Stimulated activated CD4-positive, alpha-beta T cell treated with anti-CD3 and anti-CD28 coated beads, Interleukin-15, amount 100 ng/mL, for 48 hours (primary cell): Measurements from ENCODE around the gene FNDC7.
"Not testable (repeated sequence)": the region's sequence is repeated elsewhere in the genome, so short reads cannot be mapped to it uniquely, and the experiment has no call there.

Experiments
- DNase-seq, 2 donors: peaks; one replicate each; pipeline ENCODE4 v3.0.0-alpha.2; 2020; ENCODE audit warnings: low read depth in 2 of 2

FNDC7 gene, protein sequence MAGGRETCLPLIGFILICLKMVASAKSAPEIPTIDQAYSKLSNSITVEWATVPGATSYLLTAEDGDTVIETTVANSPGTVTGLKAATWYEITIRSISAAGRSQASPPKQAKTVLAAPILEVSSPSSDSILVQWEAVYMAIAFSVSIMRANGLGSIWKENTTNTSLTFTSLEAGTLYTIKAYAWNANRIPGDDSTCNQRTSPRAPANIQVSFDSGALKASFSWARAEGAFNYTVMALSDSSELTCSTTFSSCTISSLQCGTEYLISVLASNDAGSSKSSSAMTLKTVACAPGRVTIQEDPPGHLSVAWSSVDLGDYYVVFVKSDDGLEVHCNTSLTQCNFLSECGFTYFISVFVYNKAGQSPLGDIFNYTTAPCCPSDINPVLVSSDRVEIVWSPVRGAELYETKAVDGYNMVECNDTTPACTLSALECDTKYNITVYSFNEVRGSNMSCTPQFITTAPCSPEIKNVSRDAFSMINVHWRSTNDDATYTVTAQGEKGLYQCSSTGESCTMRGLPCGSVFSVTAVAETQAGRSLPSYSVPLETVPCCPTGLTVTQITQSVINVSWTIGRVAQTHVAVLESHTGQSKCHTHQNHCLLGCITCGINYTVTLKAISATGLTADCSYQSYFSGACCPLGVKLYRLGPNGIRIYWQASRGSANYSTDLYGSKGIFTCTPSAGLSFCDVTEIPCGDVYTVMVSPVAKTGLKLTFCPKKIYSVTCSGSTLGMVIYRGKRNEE

DNA sequence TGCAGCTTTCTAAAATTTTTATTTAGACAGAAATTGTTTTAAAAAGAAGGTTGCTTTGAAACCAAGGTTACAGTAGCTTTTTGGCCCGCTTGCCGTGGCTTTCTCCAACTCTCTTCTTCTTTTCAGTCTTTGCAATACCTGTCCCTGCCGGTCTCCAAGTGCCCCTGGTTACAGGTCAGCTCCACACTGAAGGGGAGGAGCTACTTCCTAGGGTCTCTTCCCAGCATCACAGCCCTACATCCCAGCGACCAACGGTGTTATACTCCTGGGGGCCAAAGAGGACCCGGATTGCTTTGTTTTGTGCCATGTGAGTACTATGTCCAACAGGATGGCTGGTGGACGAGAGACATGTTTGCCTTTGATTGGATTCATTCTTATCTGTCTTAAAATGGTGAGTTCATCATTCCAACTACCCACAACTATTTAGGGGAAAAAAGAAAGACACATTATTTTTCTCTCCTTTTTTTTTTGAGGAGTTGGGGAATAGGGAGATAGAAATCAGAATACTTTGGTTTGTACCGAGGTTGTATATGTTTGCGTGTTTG, at the start of gene FNDC7:
FNDC7 (plus strand) TSS at position 303 of the 545 bp plus-strand sequence; CDS start at position 329, 26 bp downstream.
- DNase-seq = no peak

DNA sequence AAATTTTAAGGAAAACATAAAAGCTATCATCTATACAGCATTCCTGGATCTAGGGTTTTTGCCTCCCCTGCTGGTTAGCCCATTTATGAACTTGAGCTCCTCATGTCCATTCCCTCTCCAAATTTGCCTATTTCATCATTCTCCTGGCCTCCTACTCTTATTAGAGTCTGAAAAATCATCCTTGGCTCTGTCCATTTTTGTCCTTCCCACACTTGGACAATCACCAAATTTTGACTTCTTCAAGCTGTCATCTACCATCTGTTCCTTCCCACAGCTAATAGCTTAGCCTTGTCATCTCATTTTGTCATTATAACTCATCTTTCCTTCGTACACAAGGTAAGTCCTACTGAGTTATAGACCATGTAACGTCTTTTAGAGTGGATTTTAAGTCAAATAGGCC, 49.6 kb upstream of the FNDC7 start:
- no peak for DNase-seq

DNA sequence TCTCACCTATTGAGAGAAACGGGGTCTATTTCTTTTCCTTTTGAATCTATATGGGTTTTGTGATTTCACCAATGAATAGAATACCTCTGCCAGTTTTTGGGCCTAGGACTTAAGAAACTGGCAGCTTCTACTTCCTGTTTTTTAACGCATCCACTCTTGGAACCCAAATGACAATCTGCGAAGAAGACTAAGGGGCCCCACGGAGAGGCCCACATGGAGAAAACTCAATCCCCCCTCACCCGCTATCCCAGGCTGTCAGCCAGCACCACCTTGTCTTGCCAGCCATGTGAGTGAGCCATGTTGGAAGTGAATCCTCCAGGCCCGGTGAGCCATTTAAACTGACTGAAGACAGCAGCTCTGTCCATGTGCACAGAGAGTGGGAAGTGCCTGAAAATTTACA, 48.2 kb upstream of the FNDC7 start:
- DNase-seq = no peak

DNA sequence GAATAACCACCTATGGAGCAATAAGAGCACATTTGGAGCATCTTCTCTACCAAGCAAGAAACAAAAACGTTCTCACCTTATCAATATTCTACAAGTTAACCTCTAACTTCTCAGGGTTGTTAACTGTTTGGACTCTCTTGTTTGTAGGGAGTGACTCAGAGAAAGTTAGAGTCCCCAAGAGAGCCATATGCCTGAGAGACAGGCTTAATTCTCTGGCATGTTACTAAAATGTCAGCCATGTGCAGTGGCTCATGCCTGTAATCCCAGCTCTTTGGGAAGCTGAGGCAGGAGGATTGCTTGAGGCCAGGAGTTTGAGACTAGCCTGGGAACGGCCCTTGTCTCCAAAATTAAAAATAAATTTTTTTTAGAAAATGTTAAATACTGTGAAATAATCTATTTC, 47.6 kb upstream of the FNDC7 start:
- no peak for DNase-seq

DNA sequence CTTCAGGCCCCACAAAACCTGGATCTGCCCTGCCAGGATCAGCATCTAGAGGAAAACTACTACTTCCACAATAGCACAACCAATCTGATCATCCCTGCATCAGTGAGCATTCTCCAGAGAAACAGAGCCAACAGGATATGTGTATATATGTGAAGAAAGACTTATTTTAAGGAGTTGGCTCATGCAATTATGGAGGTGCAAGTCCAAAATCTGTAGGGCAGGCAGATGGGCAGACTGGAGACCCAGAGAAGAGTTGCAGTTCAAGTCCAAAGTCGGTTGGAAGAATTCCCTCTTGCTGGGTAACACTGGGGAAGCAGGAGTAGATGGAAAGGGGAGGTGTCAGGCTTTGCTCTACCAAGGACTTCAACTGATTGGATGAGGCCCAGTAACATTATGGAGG, 46.9 kb upstream of the FNDC7 start:
- DNase-seq = no peak

DNA sequence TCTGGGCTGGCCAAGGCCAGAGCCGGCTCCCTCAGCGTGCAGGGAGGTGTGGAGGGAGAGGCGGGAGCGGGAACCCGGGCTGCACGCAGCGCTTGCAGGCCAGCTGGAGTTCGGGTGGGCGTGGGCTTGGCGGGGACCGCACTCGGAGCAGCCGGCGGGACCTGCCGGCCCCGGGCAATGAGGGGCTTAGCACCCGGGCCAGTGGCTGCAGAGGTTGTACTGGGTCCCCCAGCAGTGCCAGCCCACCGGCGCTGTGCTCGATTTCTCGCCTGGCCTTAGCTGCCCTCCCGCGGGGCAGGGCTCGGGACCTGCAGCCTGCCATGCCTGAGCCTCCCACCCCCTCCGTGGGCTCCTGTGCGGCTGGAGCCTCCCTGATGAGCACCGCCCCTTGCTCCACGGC, 45.3 kb upstream of the FNDC7 start:
- DNase-seq = not testable (repeated sequence)

DNA sequence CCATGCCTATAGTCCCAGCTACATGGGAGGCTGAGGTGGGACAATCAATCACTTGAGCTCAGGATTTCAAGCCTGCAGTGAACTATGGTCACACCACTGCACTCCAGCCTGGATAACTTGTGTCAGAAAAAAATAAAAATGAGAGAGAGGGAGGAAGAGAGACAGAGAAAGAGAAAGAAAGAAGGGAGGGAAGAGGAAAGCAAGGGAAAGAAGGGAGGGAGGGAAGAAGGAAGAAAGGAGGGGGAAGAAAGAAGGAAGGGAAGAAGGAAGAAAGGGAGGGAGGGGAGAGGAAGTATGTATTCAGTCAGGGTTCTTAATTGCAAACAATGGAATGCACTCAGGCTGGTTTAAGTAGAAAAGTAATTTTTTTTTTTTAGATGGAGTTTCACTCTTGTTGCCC, 43.9 kb upstream of the FNDC7 start:
- DNase-seq = no peak

DNA sequence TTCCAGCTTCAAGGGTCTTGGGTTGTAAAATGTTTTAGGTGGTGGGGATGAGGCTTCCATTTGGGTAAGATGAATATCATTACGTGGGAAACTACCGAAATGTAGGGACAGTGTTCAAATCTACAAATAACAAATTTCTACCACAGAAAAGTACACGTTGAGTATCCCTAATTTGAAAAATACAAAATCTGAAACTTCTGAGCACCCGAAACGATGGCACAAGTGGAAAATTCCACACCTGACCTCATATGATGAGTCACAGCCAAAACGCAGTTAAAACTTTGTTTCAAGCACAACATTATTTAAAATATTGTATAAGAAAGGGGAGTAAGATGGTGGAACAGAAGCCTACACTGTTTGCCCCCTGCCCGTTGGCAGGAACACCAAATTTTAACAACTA, 43.0 kb upstream of the FNDC7 start:
- no peak for DNase-seq

DNA sequence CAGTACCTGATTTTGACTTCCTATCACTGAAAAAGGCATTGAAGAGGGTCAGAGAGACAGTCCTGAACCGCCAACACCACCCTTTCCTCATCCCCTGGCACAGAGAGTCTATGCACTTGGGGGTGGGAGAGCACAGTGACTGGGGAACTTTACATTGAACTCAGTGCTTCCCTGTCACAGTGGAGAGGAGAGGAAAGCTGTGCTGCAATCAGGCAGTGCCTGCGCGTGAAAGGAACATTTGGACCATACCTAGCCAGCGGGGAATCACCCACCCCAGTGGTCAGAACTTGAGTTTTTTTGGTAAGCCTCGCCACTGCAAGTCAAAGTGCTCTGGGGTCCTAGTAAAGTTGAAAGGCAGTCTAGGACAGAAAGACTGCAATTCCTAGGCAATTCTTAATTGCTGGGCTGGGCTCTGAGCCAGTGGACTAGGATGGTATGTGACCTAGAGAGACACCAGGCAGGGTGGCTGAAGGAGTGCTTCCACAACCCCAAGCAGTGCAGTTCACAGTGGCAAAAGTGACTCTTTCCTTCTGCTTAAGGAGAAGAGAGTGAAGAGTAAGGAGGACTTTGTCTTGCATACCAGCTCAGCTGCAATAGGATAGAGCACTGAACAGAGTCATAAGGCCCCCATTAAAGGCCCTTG, 42.5 kb upstream of the FNDC7 start:
- DNase-seq = no peak

DNA sequence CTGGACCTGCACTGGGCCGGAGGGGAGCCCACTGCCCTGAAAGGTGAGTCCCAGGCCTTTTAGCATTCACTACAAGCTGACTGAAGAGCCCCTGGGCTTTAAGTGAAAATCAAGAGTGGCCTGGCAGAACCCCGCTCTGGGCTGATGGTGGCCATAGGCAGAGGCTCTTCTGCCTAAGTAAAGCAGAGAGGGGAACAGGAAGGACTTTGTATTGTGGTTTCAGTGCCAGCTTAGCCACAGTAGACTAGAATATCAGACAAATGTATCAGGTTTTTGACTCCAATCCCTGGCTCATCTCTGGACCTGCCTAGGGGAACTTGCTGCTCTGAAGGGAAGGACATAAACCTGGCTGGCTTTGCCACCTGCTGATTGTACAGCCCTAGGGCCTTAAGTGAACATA, 41.6 kb upstream of the FNDC7 start:
- no peak for DNase-seq

DNA sequence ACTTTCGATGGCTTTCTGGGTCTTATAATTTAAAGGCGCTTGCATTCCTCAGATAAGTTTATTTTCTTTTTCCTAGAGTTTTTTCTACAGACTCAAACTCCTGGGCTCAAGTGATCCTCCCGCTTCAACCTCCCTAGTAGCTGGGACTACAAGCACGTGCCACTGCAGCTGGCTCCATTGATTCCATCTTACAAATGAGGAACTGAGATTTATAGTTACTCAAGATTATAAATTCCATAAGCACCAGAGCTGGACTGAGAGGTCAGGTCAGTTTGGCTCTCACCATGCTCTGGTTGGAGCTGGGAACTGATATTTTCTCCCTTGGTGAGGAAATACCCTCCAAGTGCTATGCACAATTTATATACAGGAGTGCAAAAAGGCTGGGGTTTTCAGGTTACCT, 34.0 kb upstream of the FNDC7 start:
- no peak for DNase-seq

DNA sequence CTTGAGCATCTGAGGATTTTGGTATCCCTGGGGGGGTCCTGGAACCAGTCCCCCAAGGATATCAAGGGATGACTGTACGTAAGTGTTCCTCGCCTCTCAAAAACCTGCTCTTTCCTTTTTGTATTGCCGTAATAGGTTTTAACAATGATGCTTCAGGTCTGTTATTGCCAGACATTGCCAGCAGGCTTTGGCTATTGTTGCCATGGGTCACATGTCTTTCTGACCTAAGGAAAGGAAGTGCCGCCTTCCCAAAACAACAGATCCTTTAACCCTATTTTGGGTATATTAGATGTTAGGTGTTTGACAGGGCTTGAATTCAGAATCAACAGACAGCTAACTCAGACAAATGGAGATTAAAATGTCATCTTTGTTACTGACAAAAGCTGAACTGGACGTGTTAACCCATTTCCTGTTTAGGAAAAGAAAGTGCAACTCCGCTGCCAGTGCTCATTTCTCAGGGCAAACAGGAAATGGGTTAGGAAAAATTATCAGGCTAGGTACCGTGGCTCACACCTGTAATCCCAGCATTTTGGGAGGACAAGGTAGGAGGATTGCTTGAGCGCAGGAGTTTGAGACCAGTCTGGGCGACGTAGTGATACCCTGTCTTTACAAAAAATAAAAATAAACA, 33.0 kb upstream of the FNDC7 start:
- DNase-seq = no peak

DNA sequence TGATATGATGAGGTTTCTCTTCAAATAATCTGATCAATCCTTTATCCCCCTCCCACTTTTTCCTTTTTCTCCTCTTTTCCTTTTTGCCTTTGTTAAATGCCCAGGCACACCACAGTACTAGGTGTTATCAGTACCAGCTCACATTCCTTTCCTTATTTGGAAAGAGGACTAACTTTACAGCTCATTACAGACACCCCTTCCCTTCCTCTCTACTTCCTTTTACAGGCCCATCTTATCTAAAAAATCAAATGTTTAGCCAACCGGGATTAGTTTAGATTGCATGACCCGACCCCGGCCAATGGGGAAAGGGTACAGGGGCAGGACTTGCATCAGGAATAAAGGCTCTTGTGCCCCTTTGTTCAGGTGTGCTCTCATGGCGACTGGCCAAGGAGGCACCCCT, 31.0 kb upstream of the FNDC7 start:
- not testable (repeated sequence) for DNase-seq

DNA sequence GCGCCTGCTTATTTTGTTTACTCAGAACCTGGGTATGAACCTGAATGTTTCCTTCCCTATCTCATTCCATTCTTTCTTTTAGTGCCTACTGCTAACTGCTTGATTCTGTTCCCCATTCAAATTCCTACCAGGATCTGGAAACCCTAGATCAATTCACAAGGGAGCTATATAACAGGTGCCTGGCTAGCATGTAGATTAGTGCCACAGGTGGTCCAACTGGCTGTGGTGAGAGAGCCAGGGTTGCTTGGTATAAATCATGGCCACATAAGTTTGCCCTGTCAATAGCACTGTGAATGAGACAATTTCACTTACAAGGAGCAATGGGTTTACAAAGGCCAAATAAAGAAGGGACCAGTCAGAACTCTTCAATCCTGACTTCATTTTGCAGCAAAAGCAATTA, 27.2 kb upstream of the FNDC7 start:
- DNase-seq = no peak

DNA sequence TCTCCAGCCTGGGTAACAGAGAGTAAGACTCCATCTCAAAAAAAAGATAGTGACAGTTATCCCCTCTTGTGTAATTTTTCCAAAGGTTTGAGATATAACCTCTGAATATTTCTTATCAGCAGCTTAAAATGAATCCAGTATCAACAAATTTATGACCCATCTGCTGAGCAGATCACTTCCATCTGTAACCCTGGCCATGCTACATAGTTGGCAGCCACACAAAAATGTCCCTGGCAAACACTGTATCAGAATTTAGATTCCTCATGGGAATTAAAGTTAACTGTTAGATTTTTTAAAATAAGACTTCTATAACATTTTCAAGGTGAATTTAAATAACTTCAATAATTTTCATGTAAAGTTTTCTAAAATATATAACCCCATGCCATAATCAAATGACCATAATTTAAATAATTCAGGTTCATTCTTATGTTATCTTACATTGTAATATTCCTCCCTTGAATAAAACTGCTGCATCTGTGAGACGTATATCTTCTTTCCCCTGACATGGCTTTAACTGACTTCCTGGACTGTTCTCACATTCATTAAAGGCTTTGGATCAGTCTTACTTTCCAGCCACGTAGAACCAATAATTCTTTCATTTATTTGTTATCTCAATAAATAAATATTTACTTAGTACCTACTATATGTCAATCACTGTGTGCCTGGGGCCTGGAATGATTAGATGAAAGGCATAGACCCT, 25.9 kb upstream of the FNDC7 start:
- DNase-seq = no peak

DNA sequence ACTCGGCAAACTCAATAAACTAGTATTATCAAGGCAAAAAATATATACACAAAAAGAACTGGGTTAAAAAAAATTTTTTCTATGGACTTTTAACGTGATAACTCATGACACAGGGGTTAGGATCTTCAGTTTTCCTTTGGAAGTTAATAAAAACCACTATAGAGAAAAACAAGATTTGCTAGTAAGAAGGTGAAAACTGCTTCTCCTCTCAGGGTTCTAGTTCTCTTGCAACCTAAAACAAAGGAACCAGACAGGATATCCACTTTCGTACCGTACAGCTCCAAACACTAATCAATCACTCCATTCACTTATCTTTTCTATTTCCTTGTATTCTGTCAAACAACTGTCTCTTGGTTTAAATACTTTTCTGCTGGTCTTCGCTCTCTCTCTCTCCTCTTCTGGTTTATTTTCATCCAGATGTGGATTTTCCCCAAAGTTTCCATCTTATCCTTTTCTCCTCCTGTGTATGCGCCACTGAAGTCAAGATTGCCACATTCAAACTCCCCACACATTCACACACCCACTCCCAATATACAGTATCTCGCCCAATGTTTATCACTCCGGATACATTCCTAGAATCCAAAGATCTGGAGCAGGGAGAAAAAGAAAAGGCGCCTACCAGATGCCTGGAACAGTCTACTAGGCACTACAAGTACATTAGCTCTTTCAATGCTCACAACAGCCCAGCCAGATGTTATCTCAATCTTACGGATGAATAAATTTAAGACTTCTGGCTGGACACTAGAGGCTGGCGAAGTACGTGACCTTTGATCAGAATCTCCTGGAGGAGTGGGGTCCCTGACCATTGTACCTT, 21.4 kb upstream of the FNDC7 start:
- no peak for DNase-seq

DNA sequence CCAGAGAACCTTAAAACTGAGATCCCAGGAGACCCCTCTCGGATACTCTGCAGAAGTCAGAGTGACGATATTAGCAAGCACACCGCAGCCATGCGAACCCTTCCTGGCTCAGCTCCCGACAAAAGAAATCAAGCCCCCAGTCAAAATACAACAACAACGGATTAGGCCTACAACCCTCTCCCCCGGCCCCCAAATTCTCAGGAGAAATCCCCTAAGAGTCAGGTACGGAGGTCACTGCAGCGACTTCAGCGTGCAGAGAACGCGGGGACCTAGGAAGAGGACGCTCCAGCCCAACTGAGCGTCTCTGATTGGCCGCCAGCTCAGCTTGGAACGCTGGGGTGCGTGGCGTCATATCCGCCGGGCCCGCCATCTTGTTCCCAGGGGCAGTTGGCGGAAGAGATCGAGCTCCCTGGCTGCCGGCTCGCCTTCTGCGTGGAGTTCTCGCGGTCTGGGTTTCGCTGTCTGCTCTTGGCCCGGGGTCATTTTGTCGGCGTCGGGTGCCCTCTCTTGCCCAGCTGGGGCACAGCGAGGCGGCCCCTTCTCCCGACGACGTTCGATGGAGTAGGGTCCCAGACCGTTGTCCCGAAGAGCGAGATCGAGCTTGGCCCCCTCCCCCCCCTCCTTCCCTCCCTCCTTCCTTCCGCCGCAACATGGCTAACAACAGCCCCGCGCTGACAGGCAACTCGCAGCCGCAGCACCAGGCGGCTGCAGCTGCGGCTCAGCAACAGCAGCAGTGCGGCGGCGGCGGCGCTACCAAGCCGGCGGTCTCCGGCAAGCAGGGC, 20.6 kb upstream of the FNDC7 start, which contains the start of gene PRPF38B:
PRPF38B (plus strand) TSS at position 369 of the 782 bp plus-strand sequence; CDS start at position 651, 282 bp downstream.
- peak; percentile 88 to 91 for DNase-seq

DNA sequence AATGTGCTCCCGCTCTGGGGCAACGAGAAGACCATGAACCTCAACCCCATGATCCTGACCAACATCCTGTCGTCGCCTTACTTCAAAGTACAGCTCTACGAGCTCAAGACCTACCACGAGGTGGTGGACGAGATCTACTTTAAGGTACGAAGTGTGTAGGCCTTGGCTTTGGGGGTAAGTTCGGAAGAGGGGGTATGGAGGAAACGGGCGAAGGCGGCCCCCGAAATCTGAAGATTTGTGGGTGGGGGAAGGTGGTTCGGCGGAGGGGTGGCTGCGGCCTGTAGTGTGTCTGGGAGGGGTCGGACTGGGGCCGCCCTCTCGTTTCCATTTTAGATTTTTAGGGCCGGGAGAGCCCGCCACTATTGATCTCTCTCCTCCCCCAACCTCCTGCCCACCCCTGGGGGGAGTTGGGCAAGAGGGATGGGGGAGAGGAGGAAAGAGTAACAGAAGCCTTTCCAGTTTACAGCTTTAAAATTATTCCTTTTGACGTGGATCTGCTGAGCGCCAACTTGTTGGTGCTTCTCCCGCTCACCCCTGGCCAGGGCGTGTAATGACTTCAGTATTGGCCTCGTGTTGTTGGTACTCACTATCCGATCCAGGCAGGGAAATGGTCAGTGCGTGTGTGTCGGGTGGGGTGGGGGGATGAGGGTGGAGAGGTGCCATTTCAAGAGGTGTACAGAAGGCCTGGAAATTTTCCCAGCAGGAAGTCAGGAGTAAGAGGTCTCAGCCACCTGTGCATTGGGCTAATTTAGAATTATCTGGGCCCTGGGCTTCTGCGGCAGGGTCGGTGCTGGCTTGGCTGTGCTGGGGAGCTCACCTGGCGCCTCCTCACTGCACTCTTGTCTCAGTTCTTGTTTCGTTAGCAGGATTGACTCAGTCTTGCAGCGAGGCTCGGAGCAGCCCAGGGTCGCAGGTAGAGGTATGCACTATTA, 19.7 kb upstream of the FNDC7 start:
- DNase-seq = peak; percentile 25 to 47
